NT2/D1 (cell line): Measurements from ENCODE around the gene TEX14.

Experiments used
- DNase-seq: peaks from one replicate; pipeline ENCODE4 v3.0.0-alpha.2; 2011; ENCODE audit warnings: low read depth, low spot score
- H3K27me3 ChIP-seq: 2 replicates; pipeline ENCODE4 v1.6.0; 2011; ENCODE audit warnings: mild to moderate bottlenecking; ENCODE audit not compliant: insufficient read length, insufficient read depth
- H3K36me3 ChIP-seq: 2 replicates; pipeline ENCODE4 v1.6.1; 2011; ENCODE audit warnings: mild to moderate bottlenecking, low read length, mixed read lengths; ENCODE audit not compliant: insufficient read depth, insufficient read length
- H3K4me1 ChIP-seq: 2 replicates; pipeline ENCODE4 v1.5.1; 2011; ENCODE audit not compliant: insufficient read depth, insufficient read length
- H3K4me3 ChIP-seq: 2 replicates; pipeline ENCODE4 v1.5.1; 2011; ENCODE audit warnings: low read depth; ENCODE audit not compliant: insufficient read length
- H3K9ac ChIP-seq: 2 replicates; pipeline ENCODE4 v1.6.0; 2011; ENCODE audit warnings: low read depth; ENCODE audit not compliant: insufficient read length
- H3K9me3 ChIP-seq: 2 replicates; pipeline ENCODE4 v1.5.1; 2011; ENCODE audit warnings: mild to moderate bottlenecking, low read length; ENCODE audit not compliant: insufficient read depth
- SUZ12 ChIP-seq: IDR thresholded peaks from 2 replicates; pipeline ENCODE4 v1.6.1; 2011; ENCODE audit not compliant: insufficient read length, insufficient read depth; ENCODE audit errors: extremely low read depth
- YY1 ChIP-seq: IDR thresholded peaks from 2 replicates; pipeline ENCODE4 v1.6.1; 2011; ENCODE audit not compliant: insufficient read length, insufficient read depth
- ZNF274 ChIP-seq: IDR thresholded peaks from 2 replicates; pipeline ENCODE4 v1.6.1; 2011; ENCODE audit warnings: mild to moderate bottlenecking, low read depth, low read length

The TEX14 gene

GRCh38 chr17:58541249-58541648 is 150.6 kb downstream of the TEX14 start:
- Histone ChIP-seq H3K9me3 (no peaks in the 10 kb centered on the region), H3K27me3 (no peaks in the 10 kb centered on the region), H3K9ac (no peak overlapping the region), H3K4me3 (no peak overlapping the region), H3K4me1 (peaks cover 3% of the 10 kb centered on the region), H3K36me3 (no peaks in the 10 kb centered on the region)
- DNase-seq = no peak
- no peak for TF ChIP-seq ZNF274
- TF ChIP-seq SUZ12 = no peak
- TF ChIP-seq YY1 = no peak

GRCh38 chr17:58539698-58540097 is 152.1 kb downstream of the TEX14 start:
- Histone ChIP-seq H3K27me3 (no peaks in the 10 kb centered on the region), H3K9ac (no peak overlapping the region), H3K36me3 (no peaks in the 10 kb centered on the region), H3K9me3 (no peaks in the 10 kb centered on the region), H3K4me1 (peaks cover 7% of the 10 kb centered on the region), H3K4me3 (no peak overlapping the region)
- DNase-seq = no peak
- TF ChIP-seq YY1 = no peak
- no peak for TF ChIP-seq ZNF274
- TF ChIP-seq SUZ12 = no peak

GRCh38 chr17:58538811-58539409 is 152.9 kb downstream of the TEX14 start:
- Histone ChIP-seq H3K36me3 (no peaks in the 10 kb centered on the region), H3K4me3 (no peak overlapping the region), H3K27me3 (no peaks in the 10 kb centered on the region), H3K9me3 (no peaks in the 10 kb centered on the region), H3K4me1 (peaks cover 7% of the 10 kb centered on the region), H3K9ac (no peak overlapping the region)
- no peak for DNase-seq
- TF ChIP-seq ZNF274 (no peak), YY1 (no peak), SUZ12 (no peak)

GRCh38 chr17:58537266-58537665 is 154.6 kb downstream of the TEX14 start:
- no peaks in the 10 kb centered on the region for H3K36me3 ChIP-seq
- TF ChIP-seq YY1 (no peak), ZNF274 (no peak), SUZ12 (no peak)
- no peaks in the 10 kb centered on the region for H3K9me3 ChIP-seq
- no peak overlapping the region for H3K4me3 ChIP-seq
- H3K27me3 ChIP-seq = peaks cover 7% of the 10 kb centered on the region
- H3K4me1 ChIP-seq = peaks cover 13% of the 10 kb centered on the region
- DNase-seq = no peak
- H3K9ac ChIP-seq = no peak overlapping the region

GRCh38 chr17:58536542-58536941 is 155.3 kb downstream of the TEX14 start:
- peaks cover 10% of the 10 kb centered on the region for H3K27me3 ChIP-seq
- no peaks in the 10 kb centered on the region for H3K36me3 ChIP-seq
- no peak for TF ChIP-seq SUZ12
- no peaks in the 10 kb centered on the region for H3K9me3 ChIP-seq
- H3K4me3 ChIP-seq = no peak overlapping the region
- H3K4me1 ChIP-seq = peaks cover 13% of the 10 kb centered on the region
- DNase-seq = no peak
- no peak overlapping the region for H3K9ac ChIP-seq

GRCh38 chr17:58535431-58535830 is 156.4 kb downstream of the TEX14 start:
- no peak overlapping the region for H3K9ac ChIP-seq
- H3K27me3 ChIP-seq = peaks cover 21% of the 10 kb centered on the region
- no peaks in the 10 kb centered on the region for H3K9me3 ChIP-seq
- TF ChIP-seq SUZ12 (no peak), YY1 (no peak), ZNF274 (no peak)
- peaks cover 13% of the 10 kb centered on the region for H3K4me1 ChIP-seq
- no peak overlapping the region for H3K4me3 ChIP-seq
- DNase-seq = no peak
- H3K36me3 ChIP-seq = no peaks in the 10 kb centered on the region

GRCh38 chr17:58534901-58535421 is 156.9 kb downstream of the TEX14 start:
- DNase-seq = no peak
- H3K4me1 ChIP-seq = peaks cover 13% of the 10 kb centered on the region
- H3K9me3 ChIP-seq = no peaks in the 10 kb centered on the region
- H3K4me3 ChIP-seq = no peak overlapping the region
- peaks cover 24% of the 10 kb centered on the region for H3K27me3 ChIP-seq
- no peak overlapping the region for H3K9ac ChIP-seq
- H3K36me3 ChIP-seq = no peaks in the 10 kb centered on the region
- TF ChIP-seq YY1 = no peak
- no peak for TF ChIP-seq SUZ12
- TF ChIP-seq ZNF274 = no peak
